Lung (tissue), 12 donors: Measurements from ENCODE around the gene CYTH2. TPM values are rescaled to one million over a fixed set of nuclear protein-coding genes. Genes with fewer than 3 reads are reported as not detected.

Experiments used
- ATAC-seq: fragments of 200-7000 bp; cut with Tn5 transposase; one replicate; pipeline ENCODE4 v1.9.1; 2020; ENCODE audit warnings: moderate number of reproducible peaks; ENCODE audit not compliant: insufficient read depth, low FRiP score
- DNase-seq, 3 donors: peaks; one replicate each; pipeline ENCODE4 v3.0.0-alpha.2; 2013 to 2017
- H3K27ac ChIP-seq, 2 donors: one replicate each; pipeline ENCODE4 v1.5.1; 2013; ENCODE audit warnings: mild to moderate bottlenecking in 2 of 2, moderate library complexity in 2 of 2, control low read depth in 1 of 2, inconsistent platforms in 1 of 2, low read depth in 1 of 2, low read length in 1 of 2
- H3K27me3 ChIP-seq, 3 donors: one replicate each; pipeline ENCODE4 v1.5.1; 2013; ENCODE audit warnings: low read length in 2 of 3; ENCODE audit not compliant: control insufficient read depth in 3 of 3, insufficient read depth in 3 of 3
- H3K36me3 ChIP-seq, 4 donors: one replicate each; pipeline ENCODE4 v1.5.1; 2013; ENCODE audit warnings: low read length in 4 of 4, mild to moderate bottlenecking in 1 of 4, moderate library complexity in 1 of 4; ENCODE audit not compliant: control insufficient read depth in 4 of 4, insufficient read depth in 4 of 4
- H3K4me1 ChIP-seq, 5 donors: one replicate each; pipeline ENCODE4 v1.5.1; 2013; ENCODE audit warnings: low read length in 5 of 5, mild to moderate bottlenecking in 2 of 5, moderate library complexity in 1 of 5; ENCODE audit not compliant: control insufficient read depth in 5 of 5, insufficient read depth in 5 of 5
- H3K4me3 ChIP-seq: one replicate; pipeline ENCODE4 v1.5.1; 2013; ENCODE audit warnings: mild to moderate bottlenecking, control low read depth, moderate library complexity
- H3K9ac ChIP-seq, 2 donors: one replicate each; pipeline ENCODE4 v1.5.1; 2013; ENCODE audit warnings: low read length in 2 of 2, control low read depth in 1 of 2; ENCODE audit not compliant: insufficient read depth in 1 of 2
- H3K9me3 ChIP-seq, 4 donors: one replicate each; pipeline ENCODE4 v1.5.1; 2013; ENCODE audit warnings: low read length in 3 of 4, mild to moderate bottlenecking in 1 of 4, moderate library complexity in 1 of 4; ENCODE audit not compliant: control insufficient read depth in 4 of 4, insufficient read depth in 3 of 4
- CTCF ChIP-seq: IDR thresholded peaks from 2 replicates; pipeline ENCODE4 v1.5.1; 2012; ENCODE audit warnings: mild to moderate bottlenecking; ENCODE audit errors: control extremely low read depth, extremely low read depth
- WGBS, 2 donors: extraction: QIAGEN DNeasy Blood & Tissue Kit; methylation state at CpG; one replicate each; pipeline ENCODE4 v1.1.7; 2013; 5-methylcytosine and 5-hydroxymethylcytosine counted together
- polyA plus RNA-seq, 2 donors: library from polyadenylated mRNA; stranded (reverse); fragments of 200-250 nt; gene quantifications; one replicate each; pipeline ENCODE4 v1.2.1, GENCODE V29; 2013
- total RNA-seq, 2 donors: library from RNA; depleted of rRNA in 1 of 2; stranded (reverse); fragments of >200 nt in 1 of 2; gene quantifications; one replicate each; pipeline ENCODE4 v1.2.1, GENCODE V29; 2014 to 2021
- donor health status: control.
- donor health status: control.
- donor health status: Bipolar disorder and iron deficiency.
- donor health status: healthy.
- donor health status: DM: yes; HTN: yes; CAD: no.

The CYTH2 gene
- total and polyA plus RNA-seq, 4 donors: 44.1 to 72.5 (median 49.2) TPM

GRCh38 chr19:48470856-48471255 is 1.7 kb downstream of the CYTH2 start:
- no peaks in the 10 kb centered on the region for H3K9me3 ChIP-seq
- no peak overlapping the region for H3K9ac ChIP-seq
- no peak for ATAC-seq
- H3K4me3 ChIP-seq: no peak overlapping the region
- peaks cover 0 to 16% (median 6%) of the 10 kb centered on the region in 5 donors for H3K4me1 ChIP-seq
- DNase-seq: no peak
- H3K27ac ChIP-seq: no peak overlapping the region
- H3K36me3 ChIP-seq: peaks cover 24 to 53% (median 51%) of the 10 kb centered on the region in 4 donors
- no peaks in the 10 kb centered on the region for H3K27me3 ChIP-seq
- 91 to 95% methylated on average over 10 of the region's 10 CpGs for WGBS, 2 donors
- no peak for TF ChIP-seq CTCF

- no peak for TF ChIP-seq CTCF
- H3K4me1 ChIP-seq: peaks cover 0 to 16% (median 6%) of the 10 kb centered on the region in 5 donors
- H3K36me3 ChIP-seq: peaks cover 27 to 59% (median 58%) of the 10 kb centered on the region in 4 donors
- no peak overlapping the region for H3K4me3 ChIP-seq
- H3K9ac ChIP-seq: no peak overlapping the region
- 98% methylated on average over 4 of the region's 4 CpGs for WGBS, 2 donors
- no peaks in the 10 kb centered on the region for H3K27me3 ChIP-seq
- DNase-seq: no peak
- H3K27ac ChIP-seq: no peak overlapping the region
- no peak for ATAC-seq
- no peaks in the 10 kb centered on the region for H3K9me3 ChIP-seq
These were observed 2.7 kb downstream of the CYTH2 start for GRCh38 chr19:48471836-48472235.

GRCh38 chr19:48473161-48473966 is 4.2 kb downstream of the CYTH2 start:
- 88 to 93% methylated on average over 14 of the region's 14 CpGs for WGBS, 2 donors
- H3K36me3 ChIP-seq: peaks cover 27 to 75% (median 62%) of the 10 kb centered on the region in 4 donors
- DNase-seq (no peak), ATAC-seq (no peak)
- H3K9ac ChIP-seq: no peak overlapping the region
- no peaks in the 10 kb centered on the region for H3K9me3 ChIP-seq
- H3K4me3 ChIP-seq: no peak overlapping the region
- TF ChIP-seq CTCF: no peak
- H3K27ac ChIP-seq: no peak overlapping the region
- no peaks in the 10 kb centered on the region for H3K27me3 ChIP-seq
- H3K4me1 ChIP-seq: peaks cover 0 to 12% (median 6%) of the 10 kb centered on the region in 5 donors
